AG09319 (cell line): ENCODE data around the gene ZNF484.
"Not testable (repeated sequence)": the region's sequence is repeated elsewhere in the genome, so short reads cannot be mapped to it uniquely, and the experiment has no call there.

ENCODE experiments used
- DNase-seq: peaks from one replicate; pipeline ENCODE4 v3.0.0-alpha.2; 2010; ENCODE audit warnings: low read depth; ENCODE audit errors: extremely low read depth
- CTCF ChIP-seq: IDR thresholded peaks from 2 replicates; pipeline ENCODE4 v1.5.1; 2011; ENCODE audit warnings: low read depth, mild to moderate bottlenecking, inconsistent platforms, low read length, moderate library complexity

The ZNF484 gene

GRCh38 chr9:92807757-92808725 lies 69.8 kb downstream of the ZNF484 start:
- TF ChIP-seq CTCF = no peak
- DNase-seq = no peak

GRCh38 chr9:92807031-92807756 lies 70.6 kb downstream of the ZNF484 start:
- no peak for DNase-seq
- TF ChIP-seq CTCF = no peak

GRCh38 chr9:92804727-92805126 lies 73.1 kb downstream of the ZNF484 start:
- DNase-seq = no peak
- no peak for TF ChIP-seq CTCF

DNA sequence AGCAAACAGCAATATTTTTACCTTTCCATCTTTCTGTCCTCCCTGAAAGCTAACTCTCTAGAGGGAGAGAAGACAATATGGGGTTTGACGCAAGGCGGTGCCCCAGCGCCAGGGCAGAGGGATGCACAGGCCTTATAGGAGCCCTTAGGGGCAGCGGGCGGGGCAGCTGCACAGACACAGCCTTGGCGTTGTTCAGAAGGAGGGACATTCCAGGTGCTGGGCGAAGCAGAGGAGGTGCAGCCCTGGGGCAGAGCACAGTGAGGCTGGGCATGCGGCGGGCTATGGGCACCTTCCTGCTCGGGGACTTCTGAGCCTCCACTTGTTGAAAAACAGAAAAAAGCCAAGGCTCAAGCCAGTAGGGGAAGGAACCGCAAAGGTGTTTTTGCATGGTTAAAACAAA lies 79.5 kb downstream of the ZNF484 start:
- no peak for DNase-seq
- no peak for TF ChIP-seq CTCF

GRCh38 chr9:92796337-92796804 lies 81.5 kb downstream of the ZNF484 start:
- DNase-seq = not testable (repeated sequence)

- DNase-seq = no peak
- TF ChIP-seq CTCF = no peak
Observed at GRCh38 chr9:92795598-92796336, 82.1 kb downstream of the ZNF484 start.
